Nephron (organoid): Measurements from ENCODE around the gene PZP.

Experiments
- H3K27ac Mint-ChIP-seq, 3 experiments: 2 replicates each; pipeline ENCODE4 v1.8.0; 2020; ENCODE audit warnings: mixed read lengths in 3 of 3, mild to moderate bottlenecking in 2 of 3, moderate library complexity in 1 of 3
- H3K27me3 Mint-ChIP-seq: 2 replicates; pipeline ENCODE4 v1.8.0; 2021; ENCODE audit warnings: low read depth, mild to moderate bottlenecking, moderate library complexity, mixed read lengths
- H3K36me3 Mint-ChIP-seq: 2 replicates; pipeline ENCODE4 v1.8.0; 2020; ENCODE audit warnings: low read depth, mixed read lengths
- H3K4me1 Mint-ChIP-seq: 2 replicates; pipeline ENCODE4 v1.8.0; 2020; ENCODE audit warnings: mixed read lengths
- H3K4me3 Mint-ChIP-seq, 3 experiments: 2 replicates each; pipeline ENCODE4 v1.8.0; 2020; ENCODE audit warnings: mild to moderate bottlenecking in 3 of 3, mixed read lengths in 3 of 3, moderate library complexity in 2 of 3
- H3K9me3 Mint-ChIP-seq: 2 replicates; pipeline ENCODE4 v1.8.0; 2020; ENCODE audit warnings: mixed read lengths
- CTCF ChIP-seq, 3 experiments: fragments of 200-600 bp; sonication (generic); IDR thresholded peaks; one replicate each; pipeline ENCODE4 v1.5.0; 2021; ENCODE audit warnings: antibody characterized with exemption in 3 of 3; ENCODE audit not compliant: unreplicated experiment in 3 of 3

Gene PZP

GRCh38 chr12:9112076-9112853, 95.9 kb downstream of the PZP start:
- peaks cover 21% of the 10 kb centered on the region for H3K4me1 Mint-ChIP-seq
- no peak overlapping the region for H3K4me3 Mint-ChIP-seq
- H3K36me3 Mint-ChIP-seq = no peaks in the 10 kb centered on the region
- no peak overlapping the region for H3K27ac Mint-ChIP-seq
- no peaks in the 10 kb centered on the region for H3K27me3 Mint-ChIP-seq
- H3K9me3 Mint-ChIP-seq = no peaks in the 10 kb centered on the region
- no peak for TF ChIP-seq CTCF (IDR thresholded peaks at IDR 0.05; ENCODE audit: unreplicated experiment in 3 of 3)

- no peak overlapping the region for H3K27ac Mint-ChIP-seq
- no peaks in the 10 kb centered on the region for H3K36me3 Mint-ChIP-seq
- H3K4me1 Mint-ChIP-seq = peaks cover 14% of the 10 kb centered on the region
These were observed 96.7 kb downstream of the PZP start for GRCh38 chr12:9111525-9111924.

DNA sequence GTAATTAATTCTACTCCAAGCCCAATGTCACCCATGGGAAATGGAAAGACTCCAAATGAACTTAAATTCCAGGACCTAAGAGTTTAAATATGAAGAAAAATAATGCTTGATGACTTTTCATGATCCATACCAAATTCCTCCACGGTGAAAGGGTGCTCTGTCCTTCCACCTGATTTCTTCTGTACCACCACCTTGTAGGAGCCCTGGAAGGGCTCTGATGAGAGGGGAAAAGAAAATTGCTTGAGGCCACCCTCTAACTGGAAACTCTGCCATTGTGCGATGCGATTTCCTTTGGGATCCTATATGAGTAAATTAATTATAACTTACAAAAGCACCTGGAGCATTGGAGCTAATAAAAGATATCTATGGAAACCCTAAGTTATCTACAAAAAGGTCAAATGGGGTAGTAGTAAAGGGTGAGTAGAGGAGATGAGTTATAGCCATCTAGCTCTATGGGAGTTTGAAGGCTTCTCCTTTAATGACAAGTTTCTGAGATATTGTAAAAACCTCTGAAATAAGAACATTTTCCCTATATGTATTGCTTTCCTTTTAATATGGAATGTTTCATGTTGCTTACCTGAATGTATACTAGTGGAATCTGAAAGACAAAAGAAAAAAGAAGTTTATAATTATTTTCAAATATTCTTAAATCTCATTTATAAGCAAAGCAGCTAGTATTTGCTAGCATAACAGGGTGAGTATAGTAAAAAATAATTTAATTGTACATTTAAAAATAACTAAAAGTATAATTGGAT, 98.3 kb downstream of the PZP start:
- no peak for TF ChIP-seq CTCF (IDR thresholded peaks at IDR 0.05; ENCODE audit: unreplicated experiment in 3 of 3)
- no peaks in the 10 kb centered on the region for H3K9me3 Mint-ChIP-seq
- H3K4me1 Mint-ChIP-seq = peaks cover under 1% of the 10 kb centered on the region
- H3K36me3 Mint-ChIP-seq = no peaks in the 10 kb centered on the region
- H3K27ac Mint-ChIP-seq = no peak overlapping the region
- no peaks in the 10 kb centered on the region for H3K27me3 Mint-ChIP-seq
- H3K4me3 Mint-ChIP-seq = no peak overlapping the region

More at GRCh38 chr12:9111525-9111924, 96.7 kb downstream of the PZP start:
- TF ChIP-seq CTCF (IDR thresholded peaks at IDR 0.05; ENCODE audit: unreplicated experiment in 3 of 3) = no peak
- Mint-ChIP-seq H3K27me3 (no peaks in the 10 kb centered on the region), H3K9me3 (no peaks in the 10 kb centered on the region), H3K4me3 (no peak overlapping the region)

GRCh38 chr12:9109213-9109522, 99.0 kb downstream of the PZP start:
- TF ChIP-seq CTCF (IDR thresholded peaks at IDR 0.05; ENCODE audit: unreplicated experiment in 3 of 3) = no peak
- H3K4me3 Mint-ChIP-seq = no peak overlapping the region

DNA sequence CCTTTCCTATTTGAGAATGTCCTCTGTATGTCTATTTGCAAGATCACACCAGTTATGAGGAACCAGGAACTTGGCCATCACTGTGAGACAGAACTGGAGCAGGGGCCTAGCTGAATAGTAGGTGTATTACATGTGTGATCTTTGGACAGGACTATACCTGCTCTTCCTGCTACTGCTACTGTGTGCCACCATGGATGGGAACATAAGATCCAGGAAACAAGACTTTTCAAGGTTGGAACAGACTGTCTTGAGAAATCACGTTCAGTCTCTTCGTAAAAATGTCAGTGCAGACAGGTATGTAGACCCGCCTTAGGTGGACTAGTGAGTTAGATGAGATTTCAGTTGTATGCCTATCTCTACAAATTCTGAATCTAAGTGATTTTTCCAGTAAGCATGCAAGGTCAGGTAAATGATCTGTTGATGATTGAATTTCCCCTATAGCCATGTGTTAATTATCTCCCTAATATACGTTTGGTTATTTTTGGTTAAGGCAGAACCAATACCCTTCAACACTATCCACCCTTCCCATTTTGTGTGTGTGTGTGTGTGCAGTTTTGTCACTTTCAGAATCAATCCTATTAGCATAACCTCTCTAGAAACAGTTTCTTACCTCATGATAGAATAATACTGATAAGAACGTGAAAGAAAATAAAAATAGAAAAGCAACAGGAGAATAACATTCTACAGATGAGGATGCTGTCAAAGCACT, 99.5 kb downstream of the PZP start:
- H3K4me1 Mint-ChIP-seq = no peaks in the 10 kb centered on the region
- no peaks in the 10 kb centered on the region for H3K27me3 Mint-ChIP-seq
- H3K36me3 Mint-ChIP-seq = no peaks in the 10 kb centered on the region
- no peak overlapping the region for H3K27ac Mint-ChIP-seq
- H3K9me3 Mint-ChIP-seq = no peaks in the 10 kb centered on the region
- H3K4me3 Mint-ChIP-seq = no peak overlapping the region
- TF ChIP-seq CTCF (IDR thresholded peaks at IDR 0.05; ENCODE audit: unreplicated experiment in 3 of 3) = no peak

More at GRCh38 chr12:9109213-9109522, 99.0 kb downstream of the PZP start:
- H3K9me3 Mint-ChIP-seq = no peaks in the 10 kb centered on the region
- no peaks in the 10 kb centered on the region for H3K27me3 Mint-ChIP-seq
- no peaks in the 10 kb centered on the region for H3K4me1 Mint-ChIP-seq
- H3K36me3 Mint-ChIP-seq = no peaks in the 10 kb centered on the region
- no peak overlapping the region for H3K27ac Mint-ChIP-seq
